SH-SY5Y (cell line): ENCODE results near the gene UMPS.

ENCODE experiments used
- GATA2 ChIP-seq: IDR thresholded peaks from 2 replicates; pipeline ENCODE4 v1.6.1; 2011; ENCODE audit warnings: mild to moderate bottlenecking, low read depth, low read length
- GATA3 ChIP-seq: IDR thresholded peaks from 2 replicates; pipeline ENCODE4 v1.6.1; 2011; ENCODE audit warnings: low read depth, mild to moderate bottlenecking, low read length, moderate library complexity

DNA sequence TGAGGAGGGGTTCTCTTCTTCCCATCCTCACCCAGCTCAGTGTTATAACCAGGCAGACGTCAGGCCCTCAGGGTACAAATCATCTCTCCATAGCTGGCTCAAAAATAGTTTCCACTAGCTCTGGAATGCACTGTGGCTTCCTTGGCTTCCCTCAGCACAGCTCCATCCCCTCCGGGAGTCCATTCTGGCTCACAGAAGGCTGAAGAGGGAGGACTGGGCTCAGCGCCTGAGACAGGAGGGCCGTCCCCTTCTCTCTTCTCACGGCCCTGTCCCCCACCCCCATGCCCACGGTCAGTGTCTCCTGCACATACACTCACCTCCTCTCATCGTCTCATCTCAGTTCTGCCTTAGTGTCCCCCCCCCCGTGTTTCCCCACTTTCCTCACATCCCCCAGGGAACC, 50.1 kb downstream of the UMPS start:
- TF ChIP-seq GATA3 (no peak), GATA2 (no peak)
